Fibroblast of the conjunctiva (primary cell): Measurements from ENCODE around the gene ALG1L2.
"Not testable (repeated sequence)": the region's sequence is repeated elsewhere in the genome, so short reads cannot be mapped to it uniquely, and the experiment has no call there.

Experiments
- DNase-seq: peaks from one replicate; pipeline ENCODE4 v3.0.0-alpha.2; 2010; ENCODE audit warnings: low read depth

ALG1L2 gene

GRCh38 chr3:130081351-130081881 is at the start of gene ALG1L2:
Gene ALG1L2 (plus strand): TSS chr3:130081831. CDS start chr3:130082017, 186 bp downstream.
- DNase-seq = no peak

DNA sequence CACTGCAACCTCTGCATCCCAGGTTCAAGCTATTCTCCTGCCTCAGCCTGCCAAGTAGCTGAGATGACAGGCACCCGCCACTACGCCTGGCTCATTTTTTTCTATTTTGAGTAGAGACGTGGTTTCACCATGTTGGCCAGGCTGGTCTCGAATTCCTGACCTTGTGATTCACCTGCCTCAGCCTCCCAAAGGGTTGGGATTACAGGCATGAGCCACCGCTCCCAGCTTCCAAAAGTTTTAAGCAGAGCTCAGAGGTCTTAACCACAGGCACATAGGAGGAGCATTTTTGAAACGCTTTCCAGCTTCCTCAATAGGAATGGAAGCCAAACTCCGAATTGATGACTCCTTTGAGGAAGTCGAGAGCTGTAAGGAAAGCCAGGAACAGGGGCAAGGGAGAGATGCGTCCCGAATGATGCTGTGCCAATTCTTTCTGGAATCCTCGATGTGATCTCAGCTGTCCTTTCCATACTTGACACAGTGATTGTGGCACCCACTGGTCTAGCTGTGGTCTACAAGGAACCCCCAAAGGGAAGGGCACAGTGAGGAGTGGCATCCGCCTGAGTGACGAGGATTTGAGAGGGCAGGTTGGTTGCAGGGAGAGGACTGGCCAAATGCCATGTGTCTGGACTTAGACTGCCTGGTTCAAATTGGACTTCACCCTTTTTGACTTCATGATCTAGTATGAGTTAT is 44.4 kb upstream of the ALG1L2 start:
- DNase-seq = not testable (repeated sequence)

GRCh38 chr3:130042736-130043135 is 38.9 kb upstream of the ALG1L2 start:
- not testable (repeated sequence) for DNase-seq

GRCh38 chr3:130043658-130044057 is 38.0 kb upstream of the ALG1L2 start:
- not testable (repeated sequence) for DNase-seq

GRCh38 chr3:130044370-130044769 is 37.3 kb upstream of the ALG1L2 start:
- no peak for DNase-seq

DNA sequence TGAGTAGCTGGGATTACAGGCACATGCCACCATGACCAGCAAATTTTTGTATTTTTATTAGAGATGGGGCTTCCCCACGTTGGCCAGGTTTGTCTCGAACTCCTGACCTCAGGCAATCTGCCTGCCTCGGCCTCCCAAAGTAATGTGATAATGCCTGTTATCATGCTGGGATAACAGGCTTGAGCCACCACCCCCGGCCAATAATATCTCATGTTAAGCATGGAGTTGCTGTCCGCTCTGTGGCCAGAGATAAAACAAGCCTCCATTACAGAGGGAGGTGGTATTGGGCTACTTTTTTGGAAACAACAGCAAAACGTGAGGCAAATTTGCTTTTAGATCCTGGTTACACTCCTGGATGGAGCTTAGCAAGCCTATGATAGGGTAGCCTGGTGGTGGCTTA is 32.9 kb upstream of the ALG1L2 start:
- no peak for DNase-seq

GRCh38 chr3:130052366-130052765 is 29.3 kb upstream of the ALG1L2 start:
- not testable (repeated sequence) for DNase-seq

DNA sequence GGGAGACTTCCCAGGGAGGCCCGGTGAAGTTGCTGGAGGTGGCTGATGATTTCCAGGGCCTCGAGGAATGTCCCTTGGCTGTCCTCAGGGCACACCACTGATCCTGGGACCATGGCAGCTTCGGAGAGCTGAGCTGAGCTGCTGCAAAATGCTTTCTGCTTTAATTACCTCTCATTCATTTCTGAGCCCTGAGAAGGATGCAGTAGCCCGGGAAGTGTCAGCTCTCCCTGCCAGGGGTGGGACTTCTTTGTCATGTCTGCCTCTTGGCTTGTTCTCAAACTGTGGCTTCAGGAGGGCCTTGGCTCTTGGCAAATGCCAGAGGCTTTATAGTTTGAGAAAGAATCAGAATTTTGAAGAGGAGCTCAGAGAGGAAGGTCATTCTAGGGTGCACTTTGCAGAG is 28.7 kb upstream of the ALG1L2 start:
- not testable (repeated sequence) for DNase-seq

DNA sequence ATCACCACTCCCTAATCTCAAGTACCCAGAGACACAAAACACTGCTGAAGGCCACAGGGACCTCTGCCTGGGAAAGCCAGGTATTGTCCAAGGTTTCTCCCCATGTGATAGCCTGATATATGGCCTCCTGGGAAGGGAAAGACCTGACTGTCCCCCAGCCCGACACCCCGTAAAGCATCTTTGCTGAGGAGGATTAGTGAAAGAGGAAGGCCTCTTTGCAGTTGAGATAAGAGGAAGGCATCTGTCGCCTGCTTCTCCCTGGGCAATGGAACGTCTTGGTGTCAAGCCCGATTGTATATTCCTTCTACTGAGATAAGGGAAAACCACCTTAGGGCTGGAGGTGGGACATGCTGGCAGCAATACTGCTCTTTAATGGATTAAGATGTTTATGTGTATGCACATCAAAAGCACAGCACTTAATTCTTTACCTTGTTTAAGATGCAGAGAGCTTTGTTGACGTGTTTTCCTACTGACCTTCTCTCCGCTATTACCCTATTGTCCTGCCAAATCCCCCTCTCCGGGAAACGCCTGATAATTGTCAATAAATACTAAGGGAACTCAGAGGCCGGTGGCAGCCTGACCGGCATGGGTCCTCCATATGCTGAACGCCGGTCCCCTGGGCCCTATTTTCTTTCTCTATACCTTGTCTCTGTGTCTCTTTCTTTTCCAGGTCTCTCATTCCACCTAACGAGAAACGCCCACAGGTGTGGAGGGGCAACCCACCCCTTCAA is 23.9 kb upstream of the ALG1L2 start:
- DNase-seq = not testable (repeated sequence)

- DNase-seq = not testable (repeated sequence)
Observed at GRCh38 chr3:130058267-130058657, 23.4 kb upstream of the ALG1L2 start.

DNA sequence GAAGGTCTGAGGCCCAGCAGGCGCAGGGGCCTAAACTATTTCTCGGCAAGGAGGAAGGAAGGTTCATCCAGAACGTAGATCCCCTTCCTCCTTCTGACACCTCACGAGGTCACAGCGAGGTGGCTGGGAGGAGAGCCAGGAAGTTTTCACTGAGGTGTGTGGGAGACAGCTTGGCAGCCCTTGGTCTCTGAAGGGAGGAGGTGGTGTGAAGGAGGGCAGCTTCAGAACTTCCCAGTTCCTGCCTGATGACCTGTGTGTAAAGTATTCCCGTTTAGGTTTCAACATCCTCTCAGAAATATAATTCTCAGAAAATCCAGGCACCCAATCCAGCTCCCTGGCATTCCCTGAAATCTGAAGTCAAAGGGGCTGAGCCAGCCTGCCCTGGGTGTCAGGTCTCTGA is 22.9 kb upstream of the ALG1L2 start:
- DNase-seq = not testable (repeated sequence)

DNA sequence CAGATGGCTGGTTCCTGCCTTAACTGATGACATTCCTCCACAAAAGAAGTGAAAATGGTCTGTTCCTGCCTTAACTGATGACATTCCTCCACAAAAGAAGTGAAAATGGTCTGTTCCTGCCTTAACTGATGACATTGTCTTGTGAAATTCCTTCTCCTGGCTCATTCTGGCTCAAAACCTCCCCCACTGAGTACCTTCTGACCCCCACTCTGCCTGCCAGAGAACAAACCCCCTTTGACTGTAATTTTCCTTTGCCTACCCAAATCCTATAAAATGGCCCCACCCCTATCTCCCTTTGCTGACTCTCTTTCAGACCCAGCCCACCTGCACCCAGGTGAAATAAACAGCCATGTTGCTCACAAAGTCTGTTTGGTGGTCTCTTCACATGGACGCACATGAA is 22.5 kb upstream of the ALG1L2 start:
- DNase-seq = not testable (repeated sequence)

DNA sequence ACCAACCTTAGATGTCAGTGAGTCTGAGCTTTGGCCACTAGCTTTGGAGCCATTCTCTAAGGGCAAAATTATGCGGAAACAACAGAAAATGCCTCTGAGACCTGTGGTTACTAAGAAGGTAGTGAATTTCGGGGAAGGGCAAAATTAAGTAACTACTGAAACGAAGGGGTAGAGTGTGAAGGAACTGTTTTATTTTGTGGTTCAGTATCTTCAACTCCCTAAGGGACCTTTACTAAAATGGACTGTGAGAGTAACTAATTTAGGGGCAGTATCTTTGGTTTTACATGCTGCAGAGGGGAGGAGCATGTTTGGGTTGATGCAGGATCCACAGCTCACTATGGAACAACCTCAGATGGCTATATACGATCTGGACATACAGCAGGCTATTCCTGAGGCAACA is 8.0 kb upstream of the ALG1L2 start:
- no peak for DNase-seq

GRCh38 chr3:130077636-130078035 is 4.0 kb upstream of the ALG1L2 start:
- no peak for DNase-seq

- DNase-seq = not testable (repeated sequence)
Observed at GRCh38 chr3:130083363-130084090, 1.9 kb downstream of the ALG1L2 start.

- no peak for DNase-seq
Observed at GRCh38 chr3:130084436-130084980, 2.9 kb downstream of the ALG1L2 start.

DNA sequence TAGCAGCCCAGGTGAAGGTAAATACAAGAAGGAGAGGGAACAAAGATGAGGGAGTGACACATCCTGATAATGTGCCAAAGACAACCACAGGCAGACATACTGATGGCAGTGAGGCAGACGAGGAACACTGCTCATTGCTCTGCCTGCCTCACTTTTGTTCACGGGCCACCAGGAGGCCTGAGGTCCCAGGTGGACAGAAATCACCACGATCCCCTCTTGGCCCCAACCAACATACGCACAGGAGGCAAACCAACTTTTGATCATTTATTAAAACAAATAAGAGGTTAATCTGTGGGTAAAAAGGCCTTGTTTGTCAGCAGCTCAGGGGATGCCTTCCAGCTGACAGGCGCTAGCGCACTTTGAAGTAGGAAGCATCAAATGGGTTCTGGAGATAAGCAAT is 4.2 kb downstream of the ALG1L2 start:
- DNase-seq = no peak

DNA sequence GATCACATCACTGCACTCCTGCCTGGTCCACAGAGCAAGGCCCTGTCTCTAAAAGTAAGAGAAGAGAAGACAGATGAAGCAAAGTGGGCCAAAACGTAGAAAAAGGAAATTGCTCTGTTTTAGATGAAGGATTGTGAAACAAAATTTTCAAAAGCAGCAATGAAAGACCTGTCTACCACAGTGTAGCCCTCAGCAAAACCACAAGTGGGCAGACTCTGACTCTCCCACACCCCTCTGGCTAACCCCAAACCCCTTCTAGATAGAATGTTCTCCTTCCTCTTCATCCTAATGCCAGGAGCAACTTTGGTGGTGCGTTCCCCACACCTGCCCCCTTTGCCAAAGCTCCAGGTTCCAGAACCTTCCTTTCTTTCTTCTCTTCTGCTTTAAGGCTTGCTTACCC is 5.0 kb downstream of the ALG1L2 start:
- not testable (repeated sequence) for DNase-seq

GRCh38 chr3:130088061-130088460 is 6.4 kb downstream of the ALG1L2 start:
- DNase-seq = no peak

GRCh38 chr3:130090681-130091080 is 9.1 kb downstream of the ALG1L2 start:
- DNase-seq = not testable (repeated sequence)

DNA sequence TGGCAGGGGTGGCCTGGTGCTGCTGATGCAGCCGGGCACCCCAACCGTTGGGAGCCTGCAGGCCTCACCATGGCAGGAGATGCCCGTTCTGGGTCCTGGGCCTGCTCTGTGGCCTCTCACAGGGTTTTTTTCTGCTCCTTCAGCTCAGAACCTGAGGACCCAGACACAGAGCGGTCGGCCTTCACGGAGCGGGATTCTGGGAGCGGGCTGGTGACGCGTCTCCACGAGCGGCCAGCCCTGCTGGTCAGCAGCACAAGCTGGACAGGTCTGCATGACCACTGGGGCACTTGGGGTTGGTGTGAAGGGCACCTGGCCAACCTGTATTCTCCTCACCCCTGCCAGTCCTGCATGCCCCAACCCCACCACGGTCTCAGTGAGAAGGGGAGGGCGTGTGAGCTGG is 10.3 kb downstream of the ALG1L2 start:
- DNase-seq = no peak

DNA sequence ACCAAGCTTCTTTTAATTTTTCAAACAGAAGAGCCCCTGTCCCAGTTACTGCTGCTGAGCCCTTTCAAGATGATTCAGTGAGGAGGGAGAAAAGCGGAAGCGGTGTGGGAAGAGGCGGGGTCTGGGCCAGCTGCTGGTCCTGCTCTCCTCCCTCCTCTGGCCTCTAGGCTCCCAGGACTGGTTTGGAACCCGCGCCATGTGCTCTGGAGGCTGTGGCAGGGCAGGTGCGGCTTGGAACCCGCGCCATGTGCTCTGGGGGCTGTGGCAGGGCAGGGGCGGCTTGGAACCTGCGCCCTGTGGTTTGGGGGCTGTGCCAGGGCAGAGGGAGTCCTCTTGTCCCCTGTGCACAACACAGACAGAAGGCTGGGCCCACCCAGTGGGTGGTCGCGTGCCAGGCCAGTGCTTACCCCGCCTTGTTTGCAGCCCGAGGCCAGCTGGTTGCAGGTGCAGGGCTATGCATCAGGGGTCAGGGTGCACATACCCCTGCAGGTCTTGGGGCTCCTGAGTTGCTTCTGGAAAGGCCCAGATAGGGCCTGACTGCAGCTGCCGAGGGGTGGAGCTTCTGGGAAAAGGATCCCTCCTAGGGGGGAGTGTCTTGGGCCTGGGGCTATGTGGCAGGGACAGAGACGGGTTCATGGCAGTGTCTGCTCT is 12.2 kb downstream of the ALG1L2 start:
- DNase-seq = no peak
